Measurements from ENCODE around the gene PTGIS. TPM values are rescaled to one million over a fixed set of nuclear protein-coding genes. Genes with fewer than 3 reads are reported as not detected.

The PTGIS gene
- total RNA-seq, 1 donor from 2014 or later = 31.3 TPM

- Histone ChIP-seq H4K20me1 (ENCODE audit: low read depth) (peaks cover 40% of the 10 kb centered on the region), H3K79me2 (ENCODE audit: low read depth) (no peaks in the 10 kb centered on the region), H3K4me3 (peak overlapping the region; percentile 77), H3F3A (ENCODE audit: low read depth) (peaks cover 9% of the 10 kb centered on the region), H2AFZ (replicated peaks) (peak overlapping the region; percentile 64), H3K27me3 (peaks cover 70% of the 10 kb centered on the region), H3K9me3 (ENCODE audit: low read depth) (no peaks in the 10 kb centered on the region), H3K4me2 (peak overlapping the region; percentile 95), H3K36me3 (no peaks in the 10 kb centered on the region), H3K9ac (no peak overlapping the region), H3K4me1 (peaks cover 17% of the 10 kb centered on the region), H3K27ac (no peak overlapping the region)
- DNase-seq (ENCODE audit: low spot score) = peak; percentile 56
- H3K4me1 Mint-ChIP-seq = peaks cover 31% of the 10 kb centered on the region
- TF ChIP-seq EZH2phosphoT487 (IDR thresholded peaks at IDR 0.05) (peak; percentile 44), CTCF (IDR thresholded peaks at IDR 0.05) (no peak)
- no peak overlapping the region for H3K27ac Mint-ChIP-seq
- peaks cover 25% of the 10 kb centered on the region for H3K27me3 Mint-ChIP-seq (ENCODE audit: insufficient read depth, low read depth)
- H3K4me3 Mint-ChIP-seq = peak overlapping the region; percentile 80
- H3K36me3 Mint-ChIP-seq = peaks cover 4% of the 10 kb centered on the region
- H3K9me3 Mint-ChIP-seq = no peaks in the 10 kb centered on the region
These were observed 84.2 kb downstream of the PTGIS start for GRCh38 chr20:49483696-49484123.

DNA sequence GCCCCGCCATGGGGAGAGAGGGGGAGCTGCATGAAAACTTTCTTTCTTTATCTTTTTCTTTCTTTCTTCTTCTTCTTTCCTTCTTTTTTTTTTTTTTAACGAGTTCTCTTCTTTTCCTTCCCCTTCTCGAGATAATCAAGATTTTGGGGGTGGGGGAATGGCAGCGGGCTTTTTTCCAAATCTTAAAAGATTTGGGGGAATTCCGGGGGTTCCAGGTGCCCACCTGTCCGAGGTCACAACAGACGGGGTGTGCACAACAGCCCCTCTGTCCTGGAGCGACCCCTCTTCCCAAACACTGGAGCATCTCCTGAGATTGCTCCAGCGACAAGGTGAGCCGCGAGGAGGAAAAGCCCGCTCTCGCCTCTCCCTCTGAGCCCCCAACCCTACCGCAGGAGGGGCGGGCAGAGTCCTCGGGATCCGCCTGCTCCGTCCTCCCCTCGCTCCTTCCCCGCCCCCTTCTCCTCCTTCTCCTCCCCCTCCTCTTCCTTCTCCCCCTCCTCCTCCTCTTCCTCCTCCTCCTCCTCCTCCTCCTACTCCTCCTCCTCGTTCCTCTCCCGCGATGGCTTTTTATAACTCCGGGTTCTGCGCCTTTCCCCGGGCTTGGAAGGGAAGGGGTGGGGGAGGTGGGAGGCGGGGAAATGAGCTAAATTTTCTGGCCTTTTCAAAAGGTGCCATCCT is 84.8 kb downstream of the PTGIS start:
- Mint-ChIP-seq H3K4me3 (peak overlapping the region; percentile 80), H3K9me3 (no peaks in the 10 kb centered on the region), H3K27ac (no peak overlapping the region), H3K36me3 (peaks cover 4% of the 10 kb centered on the region), H3K4me1 (peaks cover 31% of the 10 kb centered on the region), H3K27me3 (ENCODE audit: insufficient read depth, low read depth) (peaks cover 24% of the 10 kb centered on the region)
- Histone ChIP-seq H3K9me3 (ENCODE audit: low read depth) (no peaks in the 10 kb centered on the region), H3K79me2 (ENCODE audit: low read depth) (no peaks in the 10 kb centered on the region), H3K36me3 (no peaks in the 10 kb centered on the region), H3K27me3 (peaks cover 68% of the 10 kb centered on the region), H3K4me3 (peak overlapping the region; percentile 77), H3K4me2 (peak overlapping the region; percentile 95), H4K20me1 (ENCODE audit: low read depth) (peaks cover 44% of the 10 kb centered on the region), H2AFZ (replicated peaks) (peak overlapping the region; percentile 64), H3K9ac (no peak overlapping the region), H3K27ac (no peak overlapping the region), H3F3A (ENCODE audit: low read depth) (peaks cover 9% of the 10 kb centered on the region), H3K4me1 (peaks cover 17% of the 10 kb centered on the region)
- peak; percentile 69 for DNase-seq (ENCODE audit: low spot score)
- TF ChIP-seq EZH2phosphoT487 (IDR thresholded peaks at IDR 0.05) (peak; percentile 77), EZH2 (IDR thresholded peaks at IDR 0.05) (peak; percentile 73), CTCF (IDR thresholded peaks at IDR 0.05) (peak; percentile 3)

DNA sequence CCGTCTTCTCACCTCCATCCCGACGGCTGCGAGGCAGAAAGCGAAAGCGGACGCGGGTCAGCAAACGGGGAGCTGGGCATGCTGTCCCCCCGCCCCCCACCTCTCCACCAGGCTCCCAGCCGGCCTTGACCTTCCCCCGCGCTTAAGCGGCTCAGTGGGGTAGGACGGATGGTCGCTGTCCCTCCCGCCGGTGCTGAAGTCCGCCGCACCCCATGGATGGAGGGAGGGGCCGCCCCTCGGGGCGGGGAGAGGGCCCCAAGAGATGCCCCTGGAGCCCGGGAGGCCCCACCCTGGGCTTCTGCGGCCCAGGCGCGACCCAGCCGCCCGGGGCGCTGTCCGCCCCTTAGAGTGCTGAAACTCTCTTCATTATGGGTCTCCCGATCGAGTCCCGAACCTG is 85.3 kb downstream of the PTGIS start, which contains the start of gene KCNB1:
Gene KCNB1 (minus strand): TSS at position 48 of the 397 bp plus-strand sequence. CDS start 188 bp downstream, outside the sequence.
- peaks cover 17% of the 10 kb centered on the region for H3K4me1 ChIP-seq
- H3K36me3 ChIP-seq = no peaks in the 10 kb centered on the region
- no peak within 1 kb of the TSS for H3K27ac ChIP-seq
- H3K4me3 Mint-ChIP-seq = peak within 1 kb of the TSS; percentile 80
- no peak within 1 kb of the TSS for H3K9ac ChIP-seq
- no peaks in the 10 kb centered on the region for H3K9me3 Mint-ChIP-seq
- H3K79me2 ChIP-seq (ENCODE audit: low read depth) = no peaks in the 10 kb centered on the region
- TF ChIP-seq CTCF (IDR thresholded peaks at IDR 0.05) = peak; percentile 22
- no peak for TF ChIP-seq EZH2phosphoT487 (IDR thresholded peaks at IDR 0.05)
- peak; percentile 96 for DNase-seq (ENCODE audit: low spot score)
- peak within 1 kb of the TSS; percentile 95 for H3K4me2 ChIP-seq
- H3K27me3 ChIP-seq = peaks cover 64% of the 10 kb centered on the region
- H4K20me1 ChIP-seq (ENCODE audit: low read depth) = peaks cover 47% of the 10 kb centered on the region
- peaks cover 31% of the 10 kb centered on the region for H3K4me1 Mint-ChIP-seq
- H2AFZ ChIP-seq (replicated peaks) = peak within 1 kb of the TSS; percentile 64
- peaks cover 25% of the 10 kb centered on the region for H3K27me3 Mint-ChIP-seq (ENCODE audit: insufficient read depth, low read depth)
- no peak within 1 kb of the TSS for H3K27ac Mint-ChIP-seq
- H3K36me3 Mint-ChIP-seq = peaks cover 4% of the 10 kb centered on the region
- H3K9me3 ChIP-seq (ENCODE audit: low read depth) = no peaks in the 10 kb centered on the region
- peaks cover 9% of the 10 kb centered on the region for H3F3A ChIP-seq (ENCODE audit: low read depth)
- H3K4me3 ChIP-seq = peak within 1 kb of the TSS; percentile 77
